ENCODE results near the gene MPO.

- no peak for TF ChIP-seq CTCF (IDR thresholded peaks at IDR 0.05)
- no peak for TF ChIP-seq POLR2A (IDR thresholded peaks at IDR 0.05)
Measured at GRCh38 chr17:58283674-58284612, 3.2 kb upstream of the MPO start.
